Ishikawa (cell line): ENCODE measurements around the gene RBPJ.

ENCODE experiments used
- CEBPB ChIP-seq: IDR thresholded peaks from 2 replicates; pipeline ENCODE4 v1.6.1; 2012
- CREB1 ChIP-seq: IDR thresholded peaks from 2 replicates; pipeline ENCODE4 v1.6.1; 2012; ENCODE audit warnings: low read depth
- EGR1 ChIP-seq: IDR thresholded peaks from 2 replicates; pipeline ENCODE4 v1.6.1; 2012
- EP300 ChIP-seq: IDR thresholded peaks from 2 replicates; pipeline ENCODE4 v1.6.1; 2012; ENCODE audit warnings: borderline replicate concordance
- NFIC ChIP-seq: IDR thresholded peaks from 2 replicates; pipeline ENCODE4 v1.6.1; 2012
- RAD21 ChIP-seq: IDR thresholded peaks from 2 replicates; pipeline ENCODE4 v1.6.1; 2012; ENCODE audit warnings: low read depth
- TAF1 ChIP-seq: IDR thresholded peaks from 2 replicates; pipeline ENCODE4 v1.6.1; 2012; ENCODE audit warnings: low read depth, mild to moderate bottlenecking
- TCF12 ChIP-seq: IDR thresholded peaks from 2 replicates; pipeline ENCODE4 v1.6.1; 2012; ENCODE audit warnings: low read depth
- YY1 ChIP-seq: IDR thresholded peaks from 2 replicates; pipeline ENCODE4 v1.6.1; 2012; ENCODE audit warnings: low read depth
- ZBTB7A ChIP-seq: IDR thresholded peaks from 2 replicates; pipeline ENCODE4 v1.6.1; 2012; ENCODE audit warnings: low read depth
- TF ChIP-seq, protein P1 (sequence below): IDR thresholded peaks from 2 replicates; pipeline ENCODE4 v1.6.1; 2012
- TF ChIP-seq, protein P2 (sequence below): IDR thresholded peaks from 2 replicates; pipeline ENCODE4 v1.6.1; 2012; ENCODE audit warnings: low read depth, mild to moderate bottlenecking
- TF ChIP-seq, protein P3 (sequence below): IDR thresholded peaks from 2 replicates; pipeline ENCODE4 v1.6.1; 2012

DNA sequence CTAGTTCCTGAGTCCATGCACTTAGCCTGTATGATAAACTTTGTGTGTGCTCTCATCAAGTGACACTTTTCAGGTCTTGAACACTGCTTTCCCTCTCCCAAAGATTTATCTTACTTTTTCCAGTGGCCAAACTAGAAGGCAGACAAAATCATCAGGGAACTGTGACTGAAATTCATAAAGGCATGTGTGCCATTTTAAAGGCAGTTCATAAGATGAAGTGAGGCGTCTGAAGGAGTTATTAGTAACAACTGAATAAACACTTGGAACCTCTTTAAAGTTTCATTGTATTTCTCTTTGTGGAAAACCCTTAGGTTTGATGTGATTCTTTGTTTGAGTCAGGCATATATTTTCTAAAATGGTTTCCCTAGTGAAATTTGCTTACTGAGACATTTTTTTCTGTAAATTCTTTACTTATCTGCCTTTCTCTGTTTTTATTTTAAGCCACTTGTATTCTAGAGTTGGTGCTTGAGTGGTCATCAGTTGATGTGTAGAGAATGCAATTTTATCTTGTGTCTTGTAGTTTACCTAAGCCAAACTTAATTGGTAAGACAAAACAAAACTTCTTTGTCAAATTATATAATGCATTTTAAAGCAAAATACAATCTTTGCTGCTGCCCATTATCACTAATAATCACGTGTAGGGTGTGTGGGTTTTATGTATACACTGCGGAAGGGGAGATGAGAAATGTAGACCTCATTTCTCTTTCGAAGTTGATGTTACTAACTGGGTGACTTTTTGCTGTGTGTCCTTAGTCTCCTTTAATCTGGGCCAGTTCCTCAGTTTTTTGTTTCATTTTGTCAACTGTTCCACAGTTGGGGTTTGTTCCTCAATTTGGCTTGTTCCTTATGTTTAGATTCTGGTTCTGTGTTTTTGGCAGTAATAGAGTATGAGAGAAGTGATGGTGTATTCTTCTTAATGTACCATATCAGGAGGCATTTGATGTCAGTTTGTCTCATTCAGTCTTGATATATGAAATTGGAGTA, 56.8 kb downstream of the RBPJ start:
- TF ChIP-seq, protein P1, sequence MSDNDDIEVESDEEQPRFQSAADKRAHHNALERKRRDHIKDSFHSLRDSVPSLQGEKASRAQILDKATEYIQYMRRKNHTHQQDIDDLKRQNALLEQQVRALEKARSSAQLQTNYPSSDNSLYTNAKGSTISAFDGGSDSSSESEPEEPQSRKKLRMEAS = no peak
- no peak for TF ChIP-seq NFIC
- TF ChIP-seq YY1 = no peak
- TF ChIP-seq EP300 = no peak
- TF ChIP-seq EGR1 = no peak
- TF ChIP-seq RAD21 = no peak
- TF ChIP-seq CEBPB = no peak
- no peak for TF ChIP-seq TAF1
- TF ChIP-seq, protein P2, sequence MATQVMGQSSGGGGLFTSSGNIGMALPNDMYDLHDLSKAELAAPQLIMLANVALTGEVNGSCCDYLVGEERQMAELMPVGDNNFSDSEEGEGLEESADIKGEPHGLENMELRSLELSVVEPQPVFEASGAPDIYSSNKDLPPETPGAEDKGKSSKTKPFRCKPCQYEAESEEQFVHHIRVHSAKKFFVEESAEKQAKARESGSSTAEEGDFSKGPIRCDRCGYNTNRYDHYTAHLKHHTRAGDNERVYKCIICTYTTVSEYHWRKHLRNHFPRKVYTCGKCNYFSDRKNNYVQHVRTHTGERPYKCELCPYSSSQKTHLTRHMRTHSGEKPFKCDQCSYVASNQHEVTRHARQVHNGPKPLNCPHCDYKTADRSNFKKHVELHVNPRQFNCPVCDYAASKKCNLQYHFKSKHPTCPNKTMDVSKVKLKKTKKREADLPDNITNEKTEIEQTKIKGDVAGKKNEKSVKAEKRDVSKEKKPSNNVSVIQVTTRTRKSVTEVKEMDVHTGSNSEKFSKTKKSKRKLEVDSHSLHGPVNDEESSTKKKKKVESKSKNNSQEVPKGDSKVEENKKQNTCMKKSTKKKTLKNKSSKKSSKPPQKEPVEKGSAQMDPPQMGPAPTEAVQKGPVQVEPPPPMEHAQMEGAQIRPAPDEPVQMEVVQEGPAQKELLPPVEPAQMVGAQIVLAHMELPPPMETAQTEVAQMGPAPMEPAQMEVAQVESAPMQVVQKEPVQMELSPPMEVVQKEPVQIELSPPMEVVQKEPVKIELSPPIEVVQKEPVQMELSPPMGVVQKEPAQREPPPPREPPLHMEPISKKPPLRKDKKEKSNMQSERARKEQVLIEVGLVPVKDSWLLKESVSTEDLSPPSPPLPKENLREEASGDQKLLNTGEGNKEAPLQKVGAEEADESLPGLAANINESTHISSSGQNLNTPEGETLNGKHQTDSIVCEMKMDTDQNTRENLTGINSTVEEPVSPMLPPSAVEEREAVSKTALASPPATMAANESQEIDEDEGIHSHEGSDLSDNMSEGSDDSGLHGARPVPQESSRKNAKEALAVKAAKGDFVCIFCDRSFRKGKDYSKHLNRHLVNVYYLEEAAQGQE = no peak
- no peak for TF ChIP-seq TCF12
- TF ChIP-seq, protein P3, sequence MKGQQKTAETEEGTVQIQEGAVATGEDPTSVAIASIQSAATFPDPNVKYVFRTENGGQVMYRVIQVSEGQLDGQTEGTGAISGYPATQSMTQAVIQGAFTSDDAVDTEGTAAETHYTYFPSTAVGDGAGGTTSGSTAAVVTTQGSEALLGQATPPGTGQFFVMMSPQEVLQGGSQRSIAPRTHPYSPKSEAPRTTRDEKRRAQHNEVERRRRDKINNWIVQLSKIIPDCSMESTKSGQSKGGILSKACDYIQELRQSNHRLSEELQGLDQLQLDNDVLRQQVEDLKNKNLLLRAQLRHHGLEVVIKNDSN = no peak
- TF ChIP-seq ZBTB7A = no peak
- no peak for TF ChIP-seq CREB1
